Heart left ventricle (tissue), 16 donors: ENCODE results near the gene SIL1. TPM values are rescaled to one million over a fixed set of nuclear protein-coding genes. Genes with fewer than 3 reads are reported as not detected.
A peak's percentile ranks its signal among the peaks of the same experiment; 100 is the strongest.

Experiments
- ATAC-seq, 4 donors: fragments of 200-7000 bp; cut with Tn5 transposase; one replicate each; pipeline ENCODE4 v1.9.1; 2020 to 2022; ENCODE audit warnings: moderate library complexity in 4 of 4, mild to moderate bottlenecking in 3 of 4, moderate number of reproducible peaks in 1 of 4
- DNase-seq, 5 donors: peaks; one replicate each; pipeline ENCODE4 v3.0.0-alpha.2; 2020
- H3K27ac ChIP-seq, 12 donors: fragments of 200-600 bp; sonication (generic) in 4 of 12; one replicate each; pipeline versions ENCODE4 v1.5.0 to v1.8.0; 2016 to 2022; ENCODE audit warnings: mild to moderate bottlenecking in 2 of 12
- H3K27me3 ChIP-seq, 9 donors: fragments of 200-600 bp; sonication (generic) in 2 of 9; one replicate each; pipeline versions ENCODE4 v1.5.1 to v1.8.0; 2016 to 2022; ENCODE audit warnings: mild to moderate bottlenecking in 3 of 9
- H3K36me3 ChIP-seq, 9 donors: fragments of 200-600 bp; sonication (generic) in 2 of 9; one replicate each; pipeline versions ENCODE4 v1.5.0 to v1.8.0; 2018 to 2022; ENCODE audit warnings: mild to moderate bottlenecking in 2 of 9
- H3K4me1 ChIP-seq, 12 donors: fragments of 200-600 bp; sonication (generic) in 4 of 12; one replicate each; pipeline versions ENCODE4 v1.5.0 to v1.8.0; 2016 to 2022; ENCODE audit warnings: mild to moderate bottlenecking in 3 of 12
- H3K4me3 ChIP-seq, 12 donors: fragments of 200-600 bp; sonication (generic) in 4 of 12; one replicate each; pipeline versions ENCODE4 v1.5.0 to v1.8.0; 2017 to 2022; ENCODE audit warnings: mild to moderate bottlenecking in 9 of 12, moderate library complexity in 4 of 12
- H3K9me3 ChIP-seq, 12 donors: fragments of 200-600 bp; sonication (generic) in 4 of 12; one replicate each; pipeline versions ENCODE4 v1.5.0 to v1.8.0; 2016 to 2022; ENCODE audit warnings: mild to moderate bottlenecking in 1 of 12
- CTCF ChIP-seq, 12 donors: fragments of 200-600 bp; sonication (generic) in 4 of 12; IDR thresholded peaks; one replicate each; pipeline versions ENCODE4 v1.5.0 to v1.8.0; 2018 to 2022; ENCODE audit warnings: antibody characterized with exemption in 12 of 12, mild to moderate bottlenecking in 5 of 12
- POLR2A ChIP-seq, 2 donors: fragments of 450-650 bp; IDR thresholded peaks; one replicate each; pipeline ENCODE4 v1.6.1; 2017; ENCODE audit warnings: antibody characterized with exemption in 2 of 2, mild to moderate bottlenecking in 2 of 2, moderate library complexity in 2 of 2
- WGBS, 4 donors: extraction: QIAGEN DNeasy Blood & Tissue Kit in 2 of 4; methylation state at CpG; one replicate each; pipeline versions ENCODE4 v1.1.5 to v1.1.7; 2013 to 2018; 5-methylcytosine and 5-hydroxymethylcytosine counted together
- intact Hi-C, 10 donors: fragments of 100-400 bp; cut with DNase I; formaldehyde crosslinking; loops; one replicate each; pipeline versions ENCODE4 v1.11.1 to v1.14.2; 2022
- polyA plus RNA-seq, 2 donors: library from polyadenylated mRNA; stranded (reverse); fragments of 200-250 nt; gene quantifications; one replicate each; pipeline ENCODE4 v1.2.3, GENCODE V29; 2013
- total RNA-seq, 9 donors: library from RNA; depleted of rRNA in 2 of 9; stranded (reverse); fragments of >200 nt in 2 of 9; fragmentation: NEBNext Ultra II Directional in 3 of 9; extraction: Animal tissue kit (Norgen Biotek cat#: 25700) in 3 of 9; gene quantifications; one replicate each; pipeline versions ENCODE4 v1.1.0 to v1.2.4, GENCODE V29; 2016 to 2023
- donor health status: ischemic (EF 13 %, LVEDD 7.1; RV severe dilation, severe dysfunction).
- donor health status: healthy with polysubstance abuse.
- donor health status: DM: no; HTN: yes; CAD: no.
- donor health status: DM: no; HTN: no; CAD: no.
- donor health status: ischemic (EF 25% LVEDD 6.9; RV normal size, moderate dysfunction).
- donor health status: ischemic (EF 25% LVEDD 5.7; RV mildly dilated, moderate dysfunction).
- donor health status: healthy.
- donor health status: DM: yes; HTN: yes; CAD: no.
- donor health status: ischemic (EF 35%, LVEDD 5.7; RV mildly dilated, moderate dysfunction).
- donor health status: nonischemic (EF 11% LVEDD 7.7; RV severe dilation, severe dysfunction).
- donor health status: DM: yes; HTN: yes; CAD: no.
- donor health status: PGD.
- donor health status: ischemic (EF 29% LVEDD 5.4; RV normal size, mild dysfunction).
- donor health status: nonischemic (EF 23%, LVEDD 6.1; RV moderate dilation, normal function).

Gene SIL1
- total and polyA plus RNA-seq, 11 donors = 33.8 to 341 (median 40.2) TPM

- Histone ChIP-seq H3K36me3 (no peaks in the 10 kb centered on the region), H3K9me3 (peaks cover 0 to 6% (median 2%) of the 10 kb centered on the region in 12 donors), H3K4me1 (peaks cover 0 to 17% (median 10%) of the 10 kb centered on the region in 12 donors), H3K27me3 (no peaks in the 10 kb centered on the region), H3K4me3 (no peak overlapping the region), H3K27ac (no peak overlapping the region)
- ATAC-seq = no peak
- TF ChIP-seq CTCF (IDR thresholded peaks at IDR 0.05) (no peak), POLR2A (IDR thresholded peaks at IDR 0.05) (no peak)
- WGBS, 4 donors = 90 to 96% (median 94%) methylated on average over 5 of the region's 5 CpGs
- intact Hi-C loops = no loop called here
- DNase-seq = no peak
Measured at GRCh38 chr5:139155333-139155732, 42.8 kb downstream of the SIL1 start.

- TF ChIP-seq CTCF (IDR thresholded peaks at IDR 0.05) (no peak), POLR2A (IDR thresholded peaks at IDR 0.05) (no peak)
- 91 to 94% (median 93%) methylated on average over 7 of the region's 7 CpGs for WGBS, 4 donors
- H3K36me3 ChIP-seq = no peaks in the 10 kb centered on the region
- no peak for ATAC-seq
- peaks cover 2 to 52% (median 39%) of the 10 kb centered on the region in 12 donors for H3K4me1 ChIP-seq
- DNase-seq = no peak
- H3K27me3 ChIP-seq = no peaks in the 10 kb centered on the region
- no peak overlapping the region for H3K4me3 ChIP-seq
- H3K9me3 ChIP-seq = peaks cover 0 to 6% (median 2%) of the 10 kb centered on the region in 12 donors
- intact Hi-C loops = no loop called here
- no peak overlapping the region for H3K27ac ChIP-seq
Measured at GRCh38 chr5:139151902-139152301, 46.3 kb downstream of the SIL1 start.

- Histone ChIP-seq H3K4me3 (no peak overlapping the region), H3K4me1 (peaks cover 2 to 54% (median 41%) of the 10 kb centered on the region in 12 donors), H3K9me3 (no peaks in the 10 kb centered on the region), H3K27ac (peak overlapping the region in 4 of 12 donors; percentile 22 to 58 (median 32)), H3K36me3 (no peaks in the 10 kb centered on the region), H3K27me3 (no peaks in the 10 kb centered on the region)
- TF ChIP-seq POLR2A (IDR thresholded peaks at IDR 0.05) (no peak), CTCF (IDR thresholded peaks at IDR 0.05) (no peak)
- intact Hi-C loops = no loop called here
- ATAC-seq = no peak
- WGBS, 4 donors = 80 to 86% (median 84%) methylated on average over 9 of the region's 9 CpGs
- no peak for DNase-seq
Measured at GRCh38 chr5:139150367-139150999, 47.7 kb downstream of the SIL1 start.

GRCh38 chr5:139149477-139150199 is 48.5 kb downstream of the SIL1 start:
- ATAC-seq = peak in 3 of 4 donors; percentile 47 to 71 (median 59)
- no peaks in the 10 kb centered on the region for H3K27me3 ChIP-seq
- intact Hi-C loops = loop anchor here in 1 of 10 donors (10.0 kb wide), 1 partner anchor 195 kb away; no protein-coding TSS in a partner anchor
- no peak for TF ChIP-seq CTCF (IDR thresholded peaks at IDR 0.05)
- TF ChIP-seq POLR2A (IDR thresholded peaks at IDR 0.05) = no peak
- peaks cover 2 to 54% (median 41%) of the 10 kb centered on the region in 12 donors for H3K4me1 ChIP-seq
- H3K9me3 ChIP-seq = no peaks in the 10 kb centered on the region
- peak overlapping the region in 6 of 12 donors; percentile 7 to 58 (median 31) for H3K27ac ChIP-seq
- WGBS, 4 donors = 58 to 83% (median 74%) methylated on average over 3 of the region's 3 CpGs
- no peak for DNase-seq
- no peak overlapping the region for H3K4me3 ChIP-seq
- H3K36me3 ChIP-seq = no peaks in the 10 kb centered on the region
